Activated CD4-positive, alpha-beta T cell treated with anti-CD3 and anti-CD28 coated beads, Interleukin-2, amount 10 ng/mL, durations not matched to agents 24 days and 14 days (primary cell): ENCODE measurements around the gene CACNG8. TPM values are rescaled to one million over a fixed set of nuclear protein-coding genes. Genes with fewer than 3 reads are reported as not detected.

Source experiments
- DNase-seq: peaks from one replicate; pipeline ENCODE4 v3.0.0; 2022
- H3K27ac Mint-ChIP-seq: one replicate; pipeline ENCODE4 v1.8.0; 2022; ENCODE audit warnings: mild to moderate bottlenecking, mixed read lengths
- H3K27me3 Mint-ChIP-seq: one replicate; pipeline ENCODE4 v1.8.0; 2022; ENCODE audit warnings: mixed read lengths
- H3K36me3 Mint-ChIP-seq: one replicate; pipeline ENCODE4 v1.8.0; 2022; ENCODE audit warnings: low read depth, mild to moderate bottlenecking, mixed read lengths
- H3K4me1 Mint-ChIP-seq: one replicate; pipeline ENCODE4 v1.8.0; 2021; ENCODE audit warnings: mixed read lengths
- H3K4me3 Mint-ChIP-seq: one replicate; pipeline ENCODE4 v1.8.0; 2022; ENCODE audit warnings: mild to moderate bottlenecking, moderate library complexity, mixed read lengths
- H3K9me3 Mint-ChIP-seq: one replicate; pipeline ENCODE4 v1.8.0; 2021; ENCODE audit warnings: mixed read lengths
- intact Hi-C: fragments of 100-400 bp; cut with micrococcal nuclease; formaldehyde crosslinking; loops from one replicate; pipeline ENCODE4 v1.15.1; 2023
- total RNA-seq: library from RNA; stranded (reverse); gene quantifications from 2 replicates; pipeline ENCODE4 v1.2.3, GENCODE V29; 2022

Gene CACNG8
- total RNA-seq, 1 donor from 2014 or later: not detected

DNA sequence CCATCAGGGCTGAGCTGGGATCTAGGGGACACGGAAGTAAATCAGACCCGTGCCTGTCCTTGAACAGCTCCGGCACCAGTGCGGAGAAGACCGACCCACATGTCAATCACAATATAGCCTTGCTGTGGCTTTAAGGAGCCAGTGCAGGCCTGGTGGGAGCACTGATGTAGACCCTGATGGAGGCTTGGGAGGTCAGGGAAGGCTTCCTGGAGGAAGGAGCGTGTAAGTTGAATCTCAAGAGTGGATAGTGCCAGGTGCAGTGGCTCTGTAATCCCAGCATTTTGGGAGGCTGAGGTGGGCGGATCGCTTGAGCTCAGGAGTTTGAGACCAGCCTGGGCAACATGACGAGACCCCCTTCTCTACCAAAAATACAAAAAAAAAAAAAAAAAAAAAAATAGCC is 10.8 kb upstream of the CACNG8 start:
- Mint-ChIP-seq H3K27me3 (peaks cover 6% of the 10 kb centered on the region), H3K36me3 (no peaks in the 10 kb centered on the region), H3K9me3 (no peaks in the 10 kb centered on the region), H3K27ac (no peak overlapping the region), H3K4me1 (no peaks in the 10 kb centered on the region), H3K4me3 (no peak overlapping the region)
- no peak for DNase-seq
- intact Hi-C loops: no loop called here

- Mint-ChIP-seq H3K4me3 (no peak overlapping the region), H3K4me1 (no peaks in the 10 kb centered on the region), H3K27ac (no peak overlapping the region), H3K36me3 (no peaks in the 10 kb centered on the region), H3K27me3 (peaks cover 16% of the 10 kb centered on the region), H3K9me3 (no peaks in the 10 kb centered on the region)
- no peak for DNase-seq
- intact Hi-C loops: no loop called here
These were observed 9.4 kb upstream of the CACNG8 start for GRCh38 chr19:53953383-53953782.

DNA sequence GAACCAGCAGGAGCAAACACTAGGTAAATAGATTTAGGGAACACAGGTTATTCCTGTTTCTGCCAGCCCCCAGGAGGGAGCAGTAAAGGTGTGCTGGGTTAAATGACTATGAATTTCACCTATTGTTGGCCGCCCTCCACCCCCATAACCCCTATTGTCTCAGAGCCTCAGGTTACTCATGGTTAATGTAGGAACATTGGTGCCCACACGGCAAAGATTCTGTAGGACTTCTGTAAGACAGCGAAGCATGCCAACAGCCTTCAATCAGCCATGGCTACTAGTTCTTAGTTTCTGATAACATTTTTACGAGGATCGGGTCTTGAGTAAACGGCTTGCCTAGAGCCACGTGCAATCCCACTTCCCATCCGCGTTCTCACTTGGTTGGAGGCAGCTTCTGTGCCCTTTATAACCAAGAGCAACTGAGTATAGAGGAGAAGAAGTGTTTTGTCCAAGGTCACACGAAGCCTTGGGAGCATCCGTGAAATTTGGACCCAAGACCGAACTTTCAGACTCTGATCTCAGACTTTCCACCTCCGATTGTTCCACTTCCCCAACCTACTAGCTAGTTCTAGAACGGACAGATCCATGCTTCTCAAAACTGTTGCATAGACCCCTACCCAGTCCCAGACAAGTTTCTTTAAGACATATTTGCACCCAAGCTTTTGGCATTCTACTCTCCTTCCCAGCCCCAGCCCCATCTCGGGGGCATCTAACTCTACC is 5.1 kb upstream of the CACNG8 start:
- no peak for DNase-seq
- Mint-ChIP-seq H3K36me3 (no peaks in the 10 kb centered on the region), H3K4me3 (no peak overlapping the region), H3K4me1 (peaks cover 5% of the 10 kb centered on the region), H3K27me3 (peaks cover 50% of the 10 kb centered on the region), H3K27ac (no peak overlapping the region), H3K9me3 (no peaks in the 10 kb centered on the region)
- intact Hi-C loops: no loop called here

- Mint-ChIP-seq H3K36me3 (no peaks in the 10 kb centered on the region), H3K27me3 (peaks cover 50% of the 10 kb centered on the region), H3K4me1 (peaks cover 5% of the 10 kb centered on the region), H3K4me3 (no peak overlapping the region), H3K27ac (no peak overlapping the region), H3K9me3 (no peaks in the 10 kb centered on the region)
- intact Hi-C loops: no loop called here
- DNase-seq: no peak
These were observed 4.6 kb upstream of the CACNG8 start for GRCh38 chr19:53958168-53958571.

DNA sequence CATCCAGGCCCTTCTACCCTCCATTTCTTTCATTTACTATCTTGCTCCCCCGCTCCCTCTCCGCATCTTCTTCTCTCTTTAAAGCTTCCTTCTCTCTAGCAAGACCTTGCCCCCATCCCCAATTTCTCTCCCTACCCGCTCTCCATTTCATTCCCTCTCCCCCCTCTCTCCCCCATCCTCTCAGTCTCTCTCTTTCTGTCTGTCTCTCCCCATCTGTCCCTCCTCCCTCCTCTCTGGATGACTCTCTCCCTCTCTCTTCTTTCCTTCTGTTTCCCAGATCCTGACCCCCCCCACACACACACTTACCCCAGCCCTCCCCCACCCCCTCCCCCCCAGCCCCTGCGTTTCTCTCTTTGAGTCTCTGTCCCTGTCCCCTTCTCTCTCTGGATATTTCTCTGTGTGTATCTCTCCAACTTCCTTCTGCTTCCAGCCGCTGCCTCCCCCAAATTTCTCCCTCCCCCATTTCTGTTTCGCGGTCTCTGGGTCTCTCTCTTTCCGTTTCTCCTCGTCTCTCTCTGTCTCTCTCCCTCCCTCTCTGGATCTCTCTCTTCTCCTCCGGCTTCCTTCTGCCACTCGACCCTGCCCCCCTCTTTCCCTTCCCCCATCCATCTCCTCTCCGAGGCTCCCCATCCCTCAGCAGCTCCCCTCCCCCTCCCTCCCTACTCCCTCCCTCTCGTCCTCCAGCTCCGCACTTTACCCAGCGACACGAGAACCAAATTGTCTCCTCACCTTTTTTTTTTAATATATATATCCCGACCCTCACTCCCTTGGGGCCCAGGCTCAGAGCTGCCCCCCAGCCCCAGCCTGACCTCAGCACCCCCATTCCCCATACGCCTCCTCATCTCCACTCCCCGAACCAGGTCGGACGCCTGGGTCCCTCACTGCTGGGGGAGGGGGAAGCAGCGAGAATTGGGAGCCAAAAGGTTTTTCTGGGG is 3.6 kb upstream of the CACNG8 start:
- Mint-ChIP-seq H3K9me3 (no peaks in the 10 kb centered on the region), H3K4me1 (peaks cover 5% of the 10 kb centered on the region), H3K36me3 (peaks cover 2% of the 10 kb centered on the region), H3K27me3 (peaks cover 58% of the 10 kb centered on the region), H3K4me3 (no peak overlapping the region), H3K27ac (no peak overlapping the region)
- intact Hi-C loops: no loop called here
- DNase-seq: no peak

- Mint-ChIP-seq H3K36me3 (peaks cover 4% of the 10 kb centered on the region), H3K27me3 (peaks cover 66% of the 10 kb centered on the region), H3K9me3 (no peaks in the 10 kb centered on the region), H3K4me1 (peaks cover 5% of the 10 kb centered on the region), H3K27ac (no peak overlapping the region), H3K4me3 (no peak overlapping the region)
- intact Hi-C loops: no loop called here
- no peak for DNase-seq
These were observed 2.5 kb upstream of the CACNG8 start for GRCh38 chr19:53960187-53960586.

DNA sequence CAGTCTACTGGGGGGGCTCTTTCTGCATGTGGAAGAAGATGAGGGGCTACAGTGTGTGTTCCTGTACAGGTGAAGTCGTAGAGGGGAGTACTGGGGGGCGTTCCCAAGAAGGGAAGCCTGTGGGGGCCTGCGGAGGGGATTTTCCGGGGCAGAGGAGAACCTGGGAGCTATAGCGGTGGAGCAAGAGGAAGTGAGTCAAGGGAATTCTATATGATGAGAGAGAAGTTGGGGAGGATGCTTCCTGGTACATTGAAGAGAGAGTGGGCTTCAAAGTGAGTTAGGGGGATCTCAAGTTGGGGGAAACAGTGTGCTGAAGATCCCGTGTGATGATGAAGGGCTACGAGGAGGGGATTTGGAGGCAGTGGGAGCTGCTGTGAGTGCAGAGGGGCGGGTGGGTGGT is 1.9 kb upstream of the CACNG8 start:
- DNase-seq: no peak
- Mint-ChIP-seq H3K36me3 (peaks cover 4% of the 10 kb centered on the region), H3K27me3 (peaks cover 66% of the 10 kb centered on the region), H3K27ac (no peak overlapping the region), H3K4me1 (peaks cover 5% of the 10 kb centered on the region), H3K9me3 (no peaks in the 10 kb centered on the region), H3K4me3 (no peak overlapping the region)
- intact Hi-C loops: no loop called here

- Mint-ChIP-seq H3K4me1 (peaks cover 5% of the 10 kb centered on the region), H3K27me3 (peaks cover 69% of the 10 kb centered on the region), H3K9me3 (no peaks in the 10 kb centered on the region), H3K36me3 (peaks cover 4% of the 10 kb centered on the region), H3K4me3 (no peak overlapping the region), H3K27ac (no peak overlapping the region)
- intact Hi-C loops: no loop called here
- DNase-seq: no peak
These were observed 997 bp upstream of the CACNG8 start for GRCh38 chr19:53961523-53962356.

GRCh38 chr19:53965091-53965490 is 2.4 kb downstream of the CACNG8 start:
- DNase-seq: no peak
- peaks cover 1% of the 10 kb centered on the region for H3K4me1 Mint-ChIP-seq
- no peak overlapping the region for H3K4me3 Mint-ChIP-seq
- H3K9me3 Mint-ChIP-seq: no peaks in the 10 kb centered on the region
- H3K36me3 Mint-ChIP-seq: peaks cover 4% of the 10 kb centered on the region
- peaks cover 44% of the 10 kb centered on the region for H3K27me3 Mint-ChIP-seq
- intact Hi-C loops: no loop called here
- H3K27ac Mint-ChIP-seq: no peak overlapping the region

GRCh38 chr19:53966931-53967330 is 4.2 kb downstream of the CACNG8 start:
- Mint-ChIP-seq H3K9me3 (no peaks in the 10 kb centered on the region), H3K27ac (no peak overlapping the region), H3K4me1 (no peaks in the 10 kb centered on the region), H3K4me3 (no peak overlapping the region), H3K36me3 (peaks cover 4% of the 10 kb centered on the region), H3K27me3 (peaks cover 25% of the 10 kb centered on the region)
- no peak for DNase-seq
- intact Hi-C loops: no loop called here

DNA sequence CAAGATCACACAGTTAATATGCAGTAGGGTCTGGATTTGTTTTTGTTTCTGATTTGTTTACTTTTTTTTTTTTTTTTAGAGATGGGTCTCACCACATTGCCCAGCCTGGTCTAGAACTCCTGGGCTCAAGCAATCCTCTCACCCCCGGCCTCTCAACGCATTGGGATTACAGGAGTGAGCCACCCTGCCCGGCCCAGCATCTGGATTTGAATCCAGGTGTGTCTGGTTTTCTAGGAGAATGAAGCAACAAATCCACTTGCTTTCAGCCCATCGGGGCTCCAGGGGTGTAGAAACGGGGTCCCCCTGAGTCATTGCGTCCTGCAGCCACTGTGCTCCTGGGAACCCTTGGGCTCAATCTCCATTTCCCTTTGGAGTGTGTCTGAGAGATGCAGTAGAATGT is 6.6 kb downstream of the CACNG8 start:
- intact Hi-C loops: no loop called here
- DNase-seq: no peak
- Mint-ChIP-seq H3K36me3 (no peaks in the 10 kb centered on the region), H3K4me3 (no peak overlapping the region), H3K9me3 (no peaks in the 10 kb centered on the region), H3K4me1 (no peaks in the 10 kb centered on the region), H3K27ac (no peak overlapping the region), H3K27me3 (peaks cover 13% of the 10 kb centered on the region)

- H3K9me3 Mint-ChIP-seq: no peaks in the 10 kb centered on the region
- H3K36me3 Mint-ChIP-seq: no peaks in the 10 kb centered on the region
- intact Hi-C loops: no loop called here
- H3K27ac Mint-ChIP-seq: no peak overlapping the region
- H3K27me3 Mint-ChIP-seq: no peaks in the 10 kb centered on the region
- DNase-seq: no peak
- no peak overlapping the region for H3K4me3 Mint-ChIP-seq
- no peaks in the 10 kb centered on the region for H3K4me1 Mint-ChIP-seq
These were observed 8.9 kb downstream of the CACNG8 start for GRCh38 chr19:53971673-53972072.

- Mint-ChIP-seq H3K36me3 (peaks cover 9% of the 10 kb centered on the region), H3K27me3 (peaks cover 43% of the 10 kb centered on the region), H3K9me3 (peaks cover 20% of the 10 kb centered on the region), H3K27ac (no peak overlapping the region), H3K4me3 (peak overlapping the region; percentile 49), H3K4me1 (peaks cover 15% of the 10 kb centered on the region)
- intact Hi-C loops: loop anchor here (5.0 kb wide), 1 partner anchor 70 kb away; the partner anchor contains the start of gene CACNG7
- peak; percentile 87 for DNase-seq
These were observed 14.8 kb downstream of the CACNG8 start for GRCh38 chr19:53977429-53977990.
